IMR-90 (cell line): ENCODE measurements around the gene RIPPLY3. TPM values are rescaled to one million over a fixed set of nuclear protein-coding genes. Genes with fewer than 3 reads are reported as not detected.
"Not testable (repeated sequence)": the region's sequence is repeated elsewhere in the genome, so short reads cannot be mapped to it uniquely, and the experiment has no call there.

Experiments
- ATAC-seq: fragments of 200-7000 bp; cut with Tn5 transposase; 2 replicates; pipeline ENCODE4 v1.9.1; 2020; ENCODE audit warnings: low read depth, mild to moderate bottlenecking, moderate library complexity
- BruUV-seq: library from RNA; stranded (reverse); fragments of 400-500 nt; replicated peaks from 2 replicates; lab custom pipeline; 2021; lab: Mats Ljungman, UMichigan
- CTCF ChIA-PET: fragments of 300-600 bp; formaldehyde crosslinking; extraction: SDS; loops from one replicate; lab custom pipeline; 2021; ENCODE audit warnings: antibody characterized with exemption; lab: Yijun Ruan, JAX
- POLR2A ChIA-PET: fragments of 300-600 bp; sonication (Branson Sonifier 250); formaldehyde crosslinking; loops from one replicate; lab custom pipeline; 2022; ENCODE audit warnings: antibody characterized with exemption; ENCODE audit not compliant: unreplicated experiment; lab: Charles Lee
- DNase-seq: peaks from one replicate; pipeline ENCODE4 v3.0.0; 2013
- H2AFZ ChIP-seq: replicated peaks from 2 replicates; pipeline ENCODE3; 2013; ENCODE audit warnings: low read length, mild to moderate bottlenecking; ENCODE audit not compliant: poor library complexity
- H2AK5ac ChIP-seq: 2 replicates; pipeline ENCODE4 v1.6.1; 2013; ENCODE audit warnings: low read depth, low read length, inconsistent platforms
- H2AK9ac ChIP-seq: replicated peaks from 2 replicates; pipeline ENCODE3; 2013; ENCODE audit warnings: mild to moderate bottlenecking, low read depth, low read length, moderate library complexity; ENCODE audit not compliant: poor library complexity
- H2BK120ac ChIP-seq: 2 replicates; pipeline ENCODE4 v1.6.1; 2013; ENCODE audit warnings: low read depth, low read length, inconsistent platforms
- H2BK15ac ChIP-seq: 3 replicates; pipeline ENCODE4 v1.6.1; 2013; ENCODE audit warnings: low read depth, low read length, inconsistent platforms
- H2BK20ac ChIP-seq: 2 replicates; pipeline ENCODE4 v1.6.1; 2013; ENCODE audit warnings: low read depth, mild to moderate bottlenecking, inconsistent platforms, low read length, moderate library complexity
- H2BK5ac ChIP-seq: 2 replicates; pipeline ENCODE4 v1.6.1; 2013; ENCODE audit warnings: mild to moderate bottlenecking, low read depth, low read length, inconsistent platforms; ENCODE audit not compliant: poor library complexity, severe bottlenecking
- H3K14ac ChIP-seq: replicated peaks from 2 replicates; pipeline ENCODE4 v1.6.1; 2013; ENCODE audit warnings: low read depth, low read length, inconsistent platforms
- H3K18ac ChIP-seq: 2 replicates; pipeline ENCODE4 v1.6.1; 2013; ENCODE audit warnings: low read depth, low read length, control low read depth
- H3K23ac ChIP-seq: 2 replicates; pipeline ENCODE4 v1.6.1; 2013; ENCODE audit warnings: low read depth, low read length, inconsistent platforms
- H3K27ac ChIP-seq: 2 replicates; pipeline ENCODE4 v1.5.1; 2013; ENCODE audit warnings: mild to moderate bottlenecking, control low read depth, low read length; ENCODE audit not compliant: insufficient read depth
- H3K27me3 ChIP-seq: 2 replicates; pipeline ENCODE4 v1.6.1; 2013; ENCODE audit warnings: low read length; ENCODE audit not compliant: control insufficient read depth, insufficient read depth
- H3K36me3 ChIP-seq: 2 replicates; pipeline ENCODE4 v1.6.1; 2013; ENCODE audit warnings: low read length, mixed read lengths; ENCODE audit not compliant: control insufficient read depth, insufficient read depth
- H3K4ac ChIP-seq: 2 replicates; pipeline ENCODE4 v1.6.1; 2013; ENCODE audit warnings: low read depth, low read length, inconsistent platforms
- H3K4me1 ChIP-seq: 2 replicates; pipeline ENCODE4 v1.6.1; 2013; ENCODE audit warnings: low read length, mixed read lengths; ENCODE audit not compliant: control insufficient read depth, insufficient read depth
- H3K4me2 ChIP-seq: 2 replicates; pipeline ENCODE4 v1.6.1; 2013; ENCODE audit warnings: low read depth, mild to moderate bottlenecking, control low read depth, low read length, moderate library complexity
- H3K4me3 ChIP-seq: 2 replicates; pipeline ENCODE4 v1.5.1; 2013; ENCODE audit warnings: low read depth, mild to moderate bottlenecking, control low read depth, low read length, moderate library complexity; ENCODE audit not compliant: insufficient read depth
- H3K56ac ChIP-seq: 2 replicates; pipeline ENCODE4 v1.6.1; 2013; ENCODE audit warnings: low read length, inconsistent platforms; ENCODE audit not compliant: insufficient read depth; ENCODE audit errors: extremely low read depth
- H3K79me1 ChIP-seq, 2 experiments: 2 replicates each; pipeline ENCODE4 v1.6.1; 2013; ENCODE audit warnings: low read length in 2 of 2, inconsistent platforms in 1 of 2, low read depth in 1 of 2
- H3K9ac ChIP-seq: 2 replicates; pipeline ENCODE4 v1.6.1; 2013; ENCODE audit warnings: low read depth, low read length, control low read depth
- H3K9me1 ChIP-seq: 2 replicates; pipeline ENCODE4 v1.6.1; 2013; ENCODE audit warnings: low read length, inconsistent platforms; ENCODE audit not compliant: insufficient read depth
- H3K9me3 ChIP-seq: 2 replicates; pipeline ENCODE4 v1.6.1; 2013; ENCODE audit warnings: low read length; ENCODE audit not compliant: control insufficient read depth, insufficient read depth
- H4K20me1 ChIP-seq: 2 replicates; pipeline ENCODE4 v1.6.1; 2013; ENCODE audit warnings: low read length, inconsistent platforms; ENCODE audit not compliant: insufficient read depth
- H4K5ac ChIP-seq: 2 replicates; pipeline ENCODE4 v1.6.1; 2013; ENCODE audit warnings: mild to moderate bottlenecking, low read depth, low read length, control low read depth
- H4K8ac ChIP-seq, 2 experiments: 2 replicates each; pipeline ENCODE4 v1.6.1; 2013; ENCODE audit warnings: low read depth in 2 of 2, low read length in 2 of 2, control low read depth in 1 of 2, inconsistent platforms in 1 of 2
- H4K91ac ChIP-seq: 2 replicates; pipeline ENCODE4 v1.6.1; 2013; ENCODE audit warnings: low read depth, low read length, inconsistent platforms; ENCODE audit not compliant: insufficient read depth
- BHLHE40 ChIP-seq: fragments of 150-350 bp; IDR thresholded peaks from 2 replicates; pipeline ENCODE4 v1.6.1; 2016; ENCODE audit warnings: mild to moderate bottlenecking, low read depth, low read length
- CEBPB ChIP-seq: IDR thresholded peaks from 2 replicates; pipeline ENCODE4 v1.6.1; 2012; ENCODE audit warnings: low read depth, low read length, improper control_type of control experiment
- FOS ChIP-seq: fragments of 150-350 bp; IDR thresholded peaks from 2 replicates; pipeline ENCODE4 v1.6.1; 2016; ENCODE audit warnings: low read depth, low read length
- POLR2A ChIP-seq: IDR thresholded peaks from 2 replicates; pipeline ENCODE4 v1.6.1; 2012; ENCODE audit warnings: mild to moderate bottlenecking, low read depth, low read length
- RAD21 ChIP-seq: IDR thresholded peaks from 2 replicates; pipeline ENCODE4 v1.6.1; 2012; ENCODE audit warnings: low read length, improper control_type of control experiment
- RFX5 ChIP-seq: IDR thresholded peaks from 2 replicates; pipeline ENCODE4 v1.8.0; 2012; ENCODE audit warnings: low read depth, mild to moderate bottlenecking, low read length, moderate library complexity
- WGBS, 2 experiments: methylation state at CpG; one replicate each; pipeline versions ENCODE4 v1.1.5 to v1.1.7; 2013; ENCODE audit warnings: missing lambda C conversion rate in 2 of 2; ENCODE audit not compliant: insufficient read length in 1 of 2; ENCODE audit errors: extremely low coverage in 2 of 2; 5-methylcytosine and 5-hydroxymethylcytosine counted together
- dilution Hi-C: fragments of 300-500 bp; cut with HindIII; formaldehyde crosslinking; loops from one replicate; pipeline ENCODE4 v1.14.3; 2018; ENCODE audit warnings: low sequenced_read_pairs; ENCODE audit not compliant: unreplicated experiment
- in situ Hi-C: fragments of 300-500 bp; cut with MboI; formaldehyde crosslinking; loops from 3 replicates; pipeline ENCODE4 v1.14.3; 2019; ENCODE audit warnings: low sequenced_read_pairs, inconsistent platforms, mixed read lengths
- intact Hi-C: fragments of 100-400 bp; cut with micrococcal nuclease; formaldehyde crosslinking; loops from 2 replicates; pipeline ENCODE4 v1.10.0; 2022
- polyA plus RNA-seq, 3 experiments: library from polyadenylated mRNA; depleted of rRNA; stranded (reverse); fragments of >200 nt; gene quantifications; 2 replicates each; pipeline ENCODE4 v1.2.3, GENCODE V29; 2012; ENCODE audit warnings: low replicate concordance in 1 of 3
- total RNA-seq: library from RNA; depleted of rRNA; stranded (reverse); fragments of >200 nt; gene quantifications from 2 replicates; pipeline ENCODE4 v1.2.3, GENCODE V29; 2012

Gene RIPPLY3
- total and polyA plus RNA-seq, 2 of the 4 experiments (the other 2 are of a cell fraction): 0.10 TPM; not detected in 1

GRCh38 chr21:37032877-37033471 lies 26.5 kb downstream of the RIPPLY3 start:
- Histone ChIP-seq H3K79me1 (no peaks in the 10 kb centered on the region), H3K4me1 (peaks cover 3% of the 10 kb centered on the region; the same call in 1 of the 2 replicates), H3K9me3 (no peaks in the 10 kb centered on the region), H2BK20ac (no peak overlapping the region), H3K18ac (no peak overlapping the region), H2BK15ac (no peak overlapping the region), H4K8ac (no peak overlapping the region), H2AK5ac (no peak overlapping the region), H4K20me1 (peaks cover 3% of the 10 kb centered on the region; the same call in 1 of the 2 replicates), H4K5ac (no peak overlapping the region), H3K14ac (no peak overlapping the region), H3K9ac (no peak overlapping the region), H3K27ac (no peak overlapping the region), H3K27me3 (peaks cover 7% of the 10 kb centered on the region; the same call in 1 of the 2 replicates), H3K9me1 (no peaks in the 10 kb centered on the region), H2BK5ac (no peak overlapping the region), H3K56ac (no peak overlapping the region), H4K91ac (no peak overlapping the region), H2BK120ac (no peak overlapping the region), H3K4me3 (no peak overlapping the region), H3K4me2 (peak overlapping the region; percentile 68), H3K36me3 (no peaks in the 10 kb centered on the region), H3K23ac (no peak overlapping the region), H2AFZ (no peak overlapping the region), H2AK9ac (no peak overlapping the region), H3K4ac (no peak overlapping the region)
- TF ChIP-seq RFX5 (no peak), RAD21 (no peak), CEBPB (peak; percentile 50; the same call in 1 of the 2 replicates), BHLHE40 (peak; percentile 39; the same call in 1 of the 2 replicates), POLR2A (no peak), FOS (peak; percentile 85)
- in situ Hi-C loops: no loop called here
- intact Hi-C loops: no loop called here
- peak; percentile 81 for DNase-seq
- ChIA-PET POLR2A (no interaction called here), CTCF (no interaction called here)
- no CpG with 5 or more reads among the region's 4 CpGs for WGBS, 2 experiments
- dilution Hi-C loops: no loop called here
- ATAC-seq: peak; percentile 86
- no TSS peak for BruUV-seq

DNA sequence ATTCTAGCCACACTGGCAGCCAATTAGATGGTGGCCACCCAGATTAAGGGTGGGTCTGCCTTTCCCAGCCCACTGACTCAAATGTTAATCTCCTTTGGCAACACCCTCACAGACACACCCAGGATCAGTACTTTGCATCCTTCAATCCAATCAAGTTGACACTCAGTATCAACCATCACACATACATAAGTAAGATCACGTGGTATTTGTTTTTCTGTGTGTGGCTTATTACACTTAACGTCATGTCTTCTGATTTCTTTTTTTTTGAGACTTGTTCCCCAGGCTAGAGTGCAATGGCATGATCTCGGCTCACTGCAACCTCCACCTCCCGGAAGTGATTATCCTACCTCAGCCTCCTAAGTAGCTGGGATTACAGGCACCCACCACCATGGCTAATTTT lies 27.9 kb downstream of the RIPPLY3 start:
- H3K23ac ChIP-seq, H3K36me3 ChIP-seq, CTCF ChIA-PET, H4K8ac ChIP-seq, H3K9ac ChIP-seq, H4K5ac ChIP-seq, H3K27ac ChIP-seq, H3K9me3 ChIP-seq, H4K20me1 ChIP-seq, H3K4me2 ChIP-seq, H2BK5ac ChIP-seq, H2AFZ ChIP-seq, H3K4me3 ChIP-seq, BruUV-seq, intact Hi-C loops, DNase-seq, H2AK9ac ChIP-seq, H3K14ac ChIP-seq, H2BK15ac ChIP-seq, H3K79me1 ChIP-seq, H3K18ac ChIP-seq, POLR2A ChIA-PET, H3K9me1 ChIP-seq, ATAC-seq, H4K91ac ChIP-seq, H2BK20ac ChIP-seq, H3K4ac ChIP-seq, H2AK5ac ChIP-seq, in situ Hi-C loops, H3K56ac ChIP-seq, dilution Hi-C loops, H3K4me1 ChIP-seq, H2BK120ac ChIP-seq: not testable (repeated sequence)
- WGBS, 2 experiments: no CpG with 5 or more reads among the region's 4 CpGs
- peaks cover 11% of the 10 kb centered on the region for H3K27me3 ChIP-seq
